Breast epithelium (tissue), 4 donors: ENCODE data around the gene PTPRF. TPM values are rescaled to one million over a fixed set of nuclear protein-coding genes. Genes with fewer than 3 reads are reported as not detected.
"Not testable (repeated sequence)": the region's sequence is repeated elsewhere in the genome, so short reads cannot be mapped to it uniquely, and the experiment has no call there.

ENCODE experiments used
- DNase-seq, 2 donors: peaks; one replicate each; pipeline ENCODE4 v3.0.0-alpha.2; 2019; ENCODE audit warnings: low spot score in 2 of 2
- H3K27ac ChIP-seq, 2 donors: fragments of 200-600 bp; sonication (generic) in 1 of 2; one replicate each; pipeline ENCODE4 v1.5.1; 2016 to 2019; ENCODE audit warnings: mild to moderate bottlenecking in 1 of 2
- H3K27me3 ChIP-seq, 2 donors: fragments of 200-600 bp; sonication (generic) in 1 of 2; one replicate each; pipeline versions ENCODE4 v1.5.1 to v1.6.0; 2017 to 2019; ENCODE audit warnings: control low read depth in 1 of 2, mild to moderate bottlenecking in 1 of 2
- H3K36me3 ChIP-seq: fragments of 200-600 bp; one replicate; pipeline ENCODE4 v1.5.1; 2019
- H3K4me1 ChIP-seq, 2 donors: fragments of 200-600 bp; sonication (generic); one replicate each; pipeline ENCODE4 v1.5.1; 2016 to 2019; ENCODE audit warnings: control low read depth in 1 of 2
- H3K4me3 ChIP-seq, 3 donors: fragments of 200-600 bp; sonication (generic); 1 replicate in 2 of 3; 2 replicates in 1 of 3; pipeline ENCODE4 v1.5.1; 2016 to 2019; ENCODE audit warnings: mild to moderate bottlenecking in 3 of 3, moderate library complexity in 2 of 3
- H3K9me3 ChIP-seq, 2 donors: fragments of 200-600 bp; sonication (generic) in 1 of 2; one replicate each; pipeline ENCODE4 v1.5.1; 2016 to 2019; ENCODE audit warnings: control low read depth in 1 of 2
- CTCF ChIP-seq, 3 donors: fragments of 450-650 bp; IDR thresholded peaks; one replicate each; pipeline ENCODE4 v1.5.1; 2016 to 2017; ENCODE audit warnings: antibody characterized with exemption in 3 of 3, mild to moderate bottlenecking in 3 of 3, moderate library complexity in 3 of 3
- POLR2A ChIP-seq: fragments of 450-650 bp; IDR thresholded peaks from one replicate; pipeline ENCODE4 v1.6.1; 2016; ENCODE audit warnings: antibody characterized with exemption, mild to moderate bottlenecking, moderate library complexity
- POLR2AphosphoS5 ChIP-seq, 3 donors: sonication (generic); formaldehyde crosslinking; IDR thresholded peaks; one replicate each; pipeline ENCODE4 v1.6.1; 2017; ENCODE audit warnings: antibody characterized with exemption in 3 of 3
- intact Hi-C: fragments of 100-400 bp; cut with DNase I; formaldehyde crosslinking; loops from one replicate; pipeline ENCODE4 v1.15.1; 2023; ENCODE audit warnings: low total_unique reads
- total RNA-seq, 3 donors: library from RNA; depleted of rRNA; stranded (reverse); fragments of >200 nt; gene quantifications; one replicate each; pipeline ENCODE4 v1.1.0, GENCODE V29; 2016

The PTPRF gene
- total RNA-seq, 3 donors from 2014 or later, result 109 to 149 (median 116) TPM

GRCh38 chr1:43546388-43547100 is 15.9 kb downstream of the PTPRF start:
- Histone ChIP-seq H3K9me3 (no peaks in the 10 kb centered on the region), H3K36me3 (no peaks in the 10 kb centered on the region), H3K27me3 (no peaks in the 10 kb centered on the region), H3K27ac (peak overlapping the region; percentile 81 to 91), H3K4me1 (peaks cover 14 to 54% of the 10 kb centered on the region in 2 donors), H3K4me3 (no peak overlapping the region)
- intact Hi-C loops, result no loop called here
- no peak for DNase-seq
- no peak for TF ChIP-seq POLR2AphosphoS5 (IDR thresholded peaks at IDR 0.05)
- TF ChIP-seq CTCF (IDR thresholded peaks at IDR 0.05), result no peak
- no peak for TF ChIP-seq POLR2A

- intact Hi-C loops, result no loop called here
- H3K36me3 ChIP-seq, result no peaks in the 10 kb centered on the region
- H3K4me1 ChIP-seq, result peaks cover 11 to 57% of the 10 kb centered on the region in 2 donors
- no peaks in the 10 kb centered on the region for H3K27me3 ChIP-seq
- no peak overlapping the region for H3K4me3 ChIP-seq
- DNase-seq, result no peak
- peak overlapping the region; percentile 91 to 94 for H3K27ac ChIP-seq
- TF ChIP-seq POLR2A, result no peak
- TF ChIP-seq POLR2AphosphoS5 (IDR thresholded peaks at IDR 0.05), result no peak
- TF ChIP-seq CTCF (IDR thresholded peaks at IDR 0.05), result no peak
- no peaks in the 10 kb centered on the region for H3K9me3 ChIP-seq
Observed at GRCh38 chr1:43547538-43548072, 16.9 kb downstream of the PTPRF start.

GRCh38 chr1:43548285-43549271 is 17.9 kb downstream of the PTPRF start:
- peak in 1 of 3 donors; percentile 33 for TF ChIP-seq POLR2AphosphoS5 (IDR thresholded peaks at IDR 0.05)
- no peak for TF ChIP-seq POLR2A
- no peak for TF ChIP-seq CTCF (IDR thresholded peaks at IDR 0.05)
- peak overlapping the region; percentile 91 to 94 for H3K27ac ChIP-seq
- no peaks in the 10 kb centered on the region for H3K36me3 ChIP-seq
- no peaks in the 10 kb centered on the region for H3K27me3 ChIP-seq
- H3K9me3 ChIP-seq, result no peaks in the 10 kb centered on the region
- H3K4me3 ChIP-seq, result no peak overlapping the region
- H3K4me1 ChIP-seq, result peaks cover 11 to 53% of the 10 kb centered on the region in 2 donors
- intact Hi-C loops, result no loop called here
- peak in 1 of 2 donors; percentile 53 for DNase-seq

- H3K36me3 ChIP-seq, DNase-seq, H3K9me3 ChIP-seq, intact Hi-C loops, H3K27me3 ChIP-seq, H3K4me3 ChIP-seq: not testable (repeated sequence)
- H3K4me1 ChIP-seq, result peaks cover 11 to 58% of the 10 kb centered on the region in 2 donors
- peak overlapping the region; percentile 91 to 94 for H3K27ac ChIP-seq
Observed at GRCh38 chr1:43549394-43549793, 18.7 kb downstream of the PTPRF start.

- intact Hi-C loops, result no loop called here
- no peaks in the 10 kb centered on the region for H3K36me3 ChIP-seq
- H3K9me3 ChIP-seq, result no peaks in the 10 kb centered on the region
- H3K27me3 ChIP-seq, result no peaks in the 10 kb centered on the region
- peaks cover 11 to 58% of the 10 kb centered on the region in 2 donors for H3K4me1 ChIP-seq
- peak overlapping the region; percentile 91 to 94 for H3K27ac ChIP-seq
- peak; percentile 96 to 97 for DNase-seq
- H3K4me3 ChIP-seq, result peak overlapping the region in 2 of 3 donors; percentile 38 to 56
- peak; percentile 35 to 77 (median 71) for TF ChIP-seq POLR2AphosphoS5 (IDR thresholded peaks at IDR 0.05)
- no peak for TF ChIP-seq CTCF (IDR thresholded peaks at IDR 0.05)
- no peak for TF ChIP-seq POLR2A
Observed at GRCh38 chr1:43549921-43550597, 19.4 kb downstream of the PTPRF start.
